ENCODE results near the gene FOXJ2.
A peak's percentile ranks its signal among the peaks of the same experiment; 100 is the strongest.
"Not testable (repeated sequence)": the region's sequence is repeated elsewhere in the genome, so short reads cannot be mapped to it uniquely, and the experiment has no call there.

FOXJ2 gene

GRCh38 chr12:8071820-8072219, 39.3 kb downstream of the FOXJ2 start:
- DNase-seq = not testable (repeated sequence)

GRCh38 chr12:8075935-8076334, 43.4 kb downstream of the FOXJ2 start:
- DNase-seq = no peak

GRCh38 chr12:8076366-8076765, 43.9 kb downstream of the FOXJ2 start:
- no peak for DNase-seq

- no peak for DNase-seq
Observed at GRCh38 chr12:8077207-8077606, 44.7 kb downstream of the FOXJ2 start.

- peak; percentile 83 for DNase-seq
Observed at GRCh38 chr12:8078398-8078797, 45.9 kb downstream of the FOXJ2 start.

GRCh38 chr12:8078916-8079315, 46.4 kb downstream of the FOXJ2 start:
- DNase-seq = no peak

GRCh38 chr12:8080120-8080519, 47.6 kb downstream of the FOXJ2 start:
- peak; percentile 22 for DNase-seq

GRCh38 chr12:8081251-8081920, 48.9 kb downstream of the FOXJ2 start:
- peak; percentile 56 for DNase-seq

GRCh38 chr12:8082808-8083100, 50.2 kb downstream of the FOXJ2 start:
- no peak for DNase-seq

GRCh38 chr12:8084351-8084750, 51.8 kb downstream of the FOXJ2 start:
- not testable (repeated sequence) for DNase-seq

- DNase-seq = no peak
Observed at GRCh38 chr12:8087666-8088065, 55.1 kb downstream of the FOXJ2 start.

- peak; percentile 70 for DNase-seq
Observed at GRCh38 chr12:8088574-8088973, 56.1 kb downstream of the FOXJ2 start.

- not testable (repeated sequence) for DNase-seq
Observed at GRCh38 chr12:8089277-8089676, 56.8 kb downstream of the FOXJ2 start.

GRCh38 chr12:8089716-8090115, 57.2 kb downstream of the FOXJ2 start:
- no peak for DNase-seq

GRCh38 chr12:8093291-8093690, 60.8 kb downstream of the FOXJ2 start:
- DNase-seq = no peak

- no peak for DNase-seq
Observed at GRCh38 chr12:8096281-8096915, 63.9 kb downstream of the FOXJ2 start.

GRCh38 chr12:8099235-8099634, 66.7 kb downstream of the FOXJ2 start:
- DNase-seq = no peak

Measured in CD4-positive, alpha-beta T cell treated with Interleukin-17A for 1 hour (primary cell).